ENCODE results near the gene WNT11. TPM values are rescaled to one million over a fixed set of nuclear protein-coding genes. Genes with fewer than 3 reads are reported as not detected.

WNT11 gene
- total and polyA plus RNA-seq, 2 donors from 2014 or later, result 0.80 to 2.2 TPM

DNA sequence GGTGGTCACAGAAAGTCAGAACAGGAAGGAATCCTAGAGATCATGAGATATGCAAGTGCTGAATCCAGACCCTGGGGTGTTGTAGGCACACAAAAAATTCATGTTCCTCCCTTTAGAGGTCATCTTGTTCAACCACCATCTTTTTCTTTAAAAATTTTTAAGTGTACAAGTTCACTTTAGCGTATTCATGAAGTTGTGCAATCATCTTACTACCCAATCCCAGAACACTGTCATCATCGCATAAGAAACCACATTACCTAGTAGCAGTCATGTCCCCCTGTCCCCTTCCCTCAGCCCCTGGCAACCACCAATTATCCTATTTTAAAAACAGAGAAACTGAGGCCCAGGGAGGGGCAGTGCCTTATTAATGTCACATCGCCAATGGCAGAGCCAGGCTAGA lies 20.3 kb upstream of the WNT11 start:
- H3K27me3 ChIP-seq (ENCODE audit: control insufficient read depth, insufficient read depth, low read length), result no peaks in the 10 kb centered on the region
- no peak for TF ChIP-seq CTCF (IDR thresholded peaks at IDR 0.05; ENCODE audit: borderline replicate concordance, extremely low read depth, insufficient read depth)
- no peak overlapping the region for H3K27ac ChIP-seq (ENCODE audit: low read depth in 2 of 2, low read length in 2 of 2)
- intact Hi-C loops (cut with DNase I), result no loop called here
- no peak overlapping the region for H3K4me3 ChIP-seq (ENCODE audit: low read length in 3 of 3)
- no peak for FAIRE-seq
- H3K4me1 ChIP-seq (ENCODE audit: control insufficient read depth in 2 of 3, insufficient read depth in 2 of 3, low read depth in 1 of 3, low read length in 3 of 3), result no peaks in the 10 kb centered on the region
- H3K9me3 ChIP-seq (ENCODE audit: control insufficient read depth in 2 of 3, insufficient read depth in 1 of 3, low read length in 3 of 3), result no peaks in the 10 kb centered on the region
- no peaks in the 10 kb centered on the region for H3K36me3 ChIP-seq (ENCODE audit: control insufficient read depth in 2 of 3, insufficient read depth in 3 of 3, low read length in 3 of 3)
- DNase-seq, result no peak
- H3K9ac ChIP-seq (ENCODE audit: low read length in 3 of 3), result no peak overlapping the region

DNA sequence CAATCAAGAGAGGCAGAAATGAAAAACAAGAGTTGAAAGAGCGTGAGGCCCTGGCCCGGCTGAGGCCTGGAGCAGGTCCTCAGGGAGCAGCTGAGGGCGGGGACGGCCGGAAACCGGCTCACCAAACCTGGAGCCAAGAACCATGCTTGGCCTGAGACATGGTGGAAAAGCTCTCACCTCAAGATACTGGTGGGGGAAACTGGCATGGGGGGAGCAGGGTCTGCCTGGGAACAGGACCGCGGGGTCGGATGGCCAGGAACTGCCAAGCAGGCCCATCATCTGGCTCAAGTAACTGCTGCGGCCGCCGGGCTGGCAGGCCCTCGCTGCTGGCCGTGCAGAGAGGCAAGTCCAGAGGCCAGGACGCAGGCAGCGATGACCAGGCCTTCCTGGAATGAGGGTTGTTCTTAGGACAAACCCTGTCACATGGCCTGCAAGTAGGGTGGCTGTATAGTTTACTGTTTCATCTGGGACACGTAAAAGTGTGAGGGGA lies 18.9 kb upstream of the WNT11 start:
- no peak overlapping the region for H3K4me3 ChIP-seq (ENCODE audit: low read length in 3 of 3)
- H3K27me3 ChIP-seq (ENCODE audit: control insufficient read depth, insufficient read depth, low read length), result no peaks in the 10 kb centered on the region
- no peak for FAIRE-seq
- no peaks in the 10 kb centered on the region for H3K4me1 ChIP-seq (ENCODE audit: control insufficient read depth in 2 of 3, insufficient read depth in 2 of 3, low read depth in 1 of 3, low read length in 3 of 3)
- peak in 1 of 5 donors; percentile 70 for DNase-seq
- no peaks in the 10 kb centered on the region for H3K9me3 ChIP-seq (ENCODE audit: control insufficient read depth in 2 of 3, insufficient read depth in 1 of 3, low read length in 3 of 3)
- no peak for TF ChIP-seq CTCF (IDR thresholded peaks at IDR 0.05; ENCODE audit: borderline replicate concordance, extremely low read depth, insufficient read depth)
- intact Hi-C loops (cut with DNase I), result no loop called here
- H3K9ac ChIP-seq (ENCODE audit: low read length in 3 of 3), result no peak overlapping the region
- H3K36me3 ChIP-seq (ENCODE audit: control insufficient read depth in 2 of 3, insufficient read depth in 3 of 3, low read length in 3 of 3), result no peaks in the 10 kb centered on the region
- H3K27ac ChIP-seq (ENCODE audit: low read depth in 2 of 2, low read length in 2 of 2), result no peak overlapping the region

GRCh38 chr11:76224461-76225121 lies 18.3 kb upstream of the WNT11 start:
- Histone ChIP-seq H3K9me3 (ENCODE audit: control insufficient read depth in 2 of 3, insufficient read depth in 1 of 3, low read length in 3 of 3) (no peaks in the 10 kb centered on the region), H3K4me1 (ENCODE audit: control insufficient read depth in 2 of 3, insufficient read depth in 2 of 3, low read depth in 1 of 3, low read length in 3 of 3) (no peaks in the 10 kb centered on the region), H3K36me3 (ENCODE audit: control insufficient read depth in 2 of 3, insufficient read depth in 3 of 3, low read length in 3 of 3) (no peaks in the 10 kb centered on the region), H3K27ac (ENCODE audit: low read depth in 2 of 2, low read length in 2 of 2) (no peak overlapping the region), H3K4me3 (ENCODE audit: low read length in 3 of 3) (no peak overlapping the region), H3K9ac (ENCODE audit: low read length in 3 of 3) (no peak overlapping the region), H3K27me3 (ENCODE audit: control insufficient read depth, insufficient read depth, low read length) (no peaks in the 10 kb centered on the region)
- no peak for TF ChIP-seq CTCF (IDR thresholded peaks at IDR 0.05; ENCODE audit: borderline replicate concordance, extremely low read depth, insufficient read depth)
- DNase-seq (peak in 1 of 5 donors; percentile 55), FAIRE-seq (no peak)
- intact Hi-C loops (cut with DNase I), result no loop called here
